KMS-11 (cell line): ENCODE measurements around the gene CEP290.
"Not testable (repeated sequence)": the region's sequence is repeated elsewhere in the genome, so short reads cannot be mapped to it uniquely, and the experiment has no call there.

Experiments used
- H2AFZ ChIP-seq: fragments of 200-600 bp; sonication (generic); 2 replicates; pipeline ENCODE4 v1.6.1; 2016; ENCODE audit warnings: antibody characterized with exemption, mixed run types, low read depth
- H3K27ac ChIP-seq: fragments of 200-600 bp; sonication (generic); 2 replicates; pipeline ENCODE4 v1.6.1; 2016; ENCODE audit warnings: mild to moderate bottlenecking, mixed run types
- H3K27me3 ChIP-seq: fragments of 200-600 bp; sonication (generic); 2 replicates; pipeline ENCODE4 v1.6.1; 2017; ENCODE audit warnings: mild to moderate bottlenecking, low read depth, mixed run types, moderate library complexity; ENCODE audit not compliant: insufficient read depth
- H3K36me3 ChIP-seq: fragments of 200-600 bp; sonication (generic); 2 replicates; pipeline ENCODE4 v1.6.1; 2017; ENCODE audit warnings: mild to moderate bottlenecking, mixed run types; ENCODE audit not compliant: insufficient read depth
- H3K4me1 ChIP-seq: fragments of 200-600 bp; sonication (generic); 2 replicates; pipeline ENCODE4 v1.6.1; 2016; ENCODE audit warnings: mild to moderate bottlenecking, low read depth, mixed run types; ENCODE audit not compliant: poor library complexity, severe bottlenecking
- H3K4me2 ChIP-seq: fragments of 200-600 bp; sonication (generic); 2 replicates; pipeline ENCODE4 v1.7.0; 2016; ENCODE audit warnings: mild to moderate bottlenecking, mixed run types
- H3K4me3 ChIP-seq: fragments of 200-600 bp; sonication (generic); IDR thresholded peaks from 2 replicates; pipeline ENCODE4 v1.6.1; 2017; ENCODE audit warnings: low read depth, low read length, mixed read lengths; ENCODE audit not compliant: insufficient read depth
- H3K79me2 ChIP-seq: fragments of 200-600 bp; sonication (generic); 2 replicates; pipeline ENCODE4 v1.6.1; 2016; ENCODE audit warnings: low read depth, mixed run types; ENCODE audit not compliant: insufficient read depth
- H3K9ac ChIP-seq: fragments of 200-600 bp; sonication (generic); 2 replicates; pipeline ENCODE4 v1.6.1; 2016; ENCODE audit warnings: mild to moderate bottlenecking, mixed run types
- H4K20me1 ChIP-seq: fragments of 200-600 bp; sonication (generic); 2 replicates; pipeline ENCODE4 v1.6.1; 2016; ENCODE audit warnings: mild to moderate bottlenecking, mixed run types; ENCODE audit not compliant: insufficient read depth
- TF ChIP-seq, protein P1 (sequence below): fragments of 200-600 bp; sonication (generic); conservative IDR thresholded peaks from 2 replicates; pipeline ENCODE4 v1.6.1; 2017; ENCODE audit warnings: low read depth, mild to moderate bottlenecking, antibody characterized with exemption, low read length, moderate library complexity, mixed read lengths

The CEP290 gene

DNA sequence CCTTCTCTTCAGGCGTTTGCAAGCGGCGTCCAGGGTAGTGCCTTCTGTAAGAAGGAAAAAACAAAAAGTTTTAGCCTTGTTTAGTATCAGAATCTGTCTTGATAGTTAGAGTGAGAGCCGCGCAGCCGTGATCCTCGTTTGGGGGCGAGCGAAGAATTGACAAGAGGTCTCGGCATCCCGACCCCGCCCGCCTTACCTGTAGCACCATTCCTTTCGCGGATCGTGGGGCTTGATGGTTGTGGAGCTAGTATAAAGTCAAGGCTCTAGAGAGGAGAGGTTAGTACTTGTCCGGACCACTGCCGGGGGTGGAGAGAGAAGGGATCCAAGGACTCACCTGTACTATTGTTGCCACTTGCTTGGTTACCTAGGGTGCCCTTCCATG, 713 bp upstream of the CEP290 start:
- Histone ChIP-seq H3K9ac (peak overlapping the region; percentile 63), H3K4me2 (peak overlapping the region; percentile 86), H3K36me3 (no peaks in the 10 kb centered on the region), H3K4me1 (peaks cover 35% of the 10 kb centered on the region), H2AFZ (peak overlapping the region; percentile 90), H3K79me2 (peaks cover 21% of the 10 kb centered on the region; the same call in 1 of the 2 replicates), H3K4me3 (no peak overlapping the region), H3K27me3 (no peaks in the 10 kb centered on the region), H3K27ac (peak overlapping the region; percentile 59), H4K20me1 (no peaks in the 10 kb centered on the region)
- TF ChIP-seq, protein P1, sequence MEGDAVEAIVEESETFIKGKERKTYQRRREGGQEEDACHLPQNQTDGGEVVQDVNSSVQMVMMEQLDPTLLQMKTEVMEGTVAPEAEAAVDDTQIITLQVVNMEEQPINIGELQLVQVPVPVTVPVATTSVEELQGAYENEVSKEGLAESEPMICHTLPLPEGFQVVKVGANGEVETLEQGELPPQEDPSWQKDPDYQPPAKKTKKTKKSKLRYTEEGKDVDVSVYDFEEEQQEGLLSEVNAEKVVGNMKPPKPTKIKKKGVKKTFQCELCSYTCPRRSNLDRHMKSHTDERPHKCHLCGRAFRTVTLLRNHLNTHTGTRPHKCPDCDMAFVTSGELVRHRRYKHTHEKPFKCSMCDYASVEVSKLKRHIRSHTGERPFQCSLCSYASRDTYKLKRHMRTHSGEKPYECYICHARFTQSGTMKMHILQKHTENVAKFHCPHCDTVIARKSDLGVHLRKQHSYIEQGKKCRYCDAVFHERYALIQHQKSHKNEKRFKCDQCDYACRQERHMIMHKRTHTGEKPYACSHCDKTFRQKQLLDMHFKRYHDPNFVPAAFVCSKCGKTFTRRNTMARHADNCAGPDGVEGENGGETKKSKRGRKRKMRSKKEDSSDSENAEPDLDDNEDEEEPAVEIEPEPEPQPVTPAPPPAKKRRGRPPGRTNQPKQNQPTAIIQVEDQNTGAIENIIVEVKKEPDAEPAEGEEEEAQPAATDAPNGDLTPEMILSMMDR, result no peak

DNA sequence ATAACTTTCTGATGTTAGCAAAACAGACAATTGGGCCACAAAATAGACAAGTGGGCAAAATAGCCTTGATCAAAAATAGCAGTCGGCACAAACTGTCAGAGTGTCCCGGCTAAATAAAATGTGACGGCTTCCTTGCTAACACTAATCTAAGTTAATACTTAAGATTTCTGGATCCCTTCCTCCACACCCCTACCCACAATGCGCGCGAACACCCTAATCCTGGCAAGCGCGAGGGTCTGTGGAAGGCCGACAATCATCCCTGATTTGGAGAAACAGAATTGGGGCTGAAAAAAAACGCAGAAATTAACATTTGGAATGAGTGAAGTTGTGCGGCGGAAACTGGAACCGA, 489 bp downstream of the CEP290 start:
- Histone ChIP-seq H3K36me3 (no peaks in the 10 kb centered on the region), H3K4me3 (no peak overlapping the region), H3K4me2 (peak overlapping the region; percentile 90), H3K9ac (peak overlapping the region; percentile 63), H3K27me3 (no peaks in the 10 kb centered on the region), H3K79me2 (peaks cover 21% of the 10 kb centered on the region; the same call in 1 of the 2 replicates), H3K27ac (peak overlapping the region; percentile 64), H3K4me1 (peaks cover 28% of the 10 kb centered on the region), H4K20me1 (no peaks in the 10 kb centered on the region), H2AFZ (peak overlapping the region; percentile 64)
- TF ChIP-seq, protein P1, result no peak

DNA sequence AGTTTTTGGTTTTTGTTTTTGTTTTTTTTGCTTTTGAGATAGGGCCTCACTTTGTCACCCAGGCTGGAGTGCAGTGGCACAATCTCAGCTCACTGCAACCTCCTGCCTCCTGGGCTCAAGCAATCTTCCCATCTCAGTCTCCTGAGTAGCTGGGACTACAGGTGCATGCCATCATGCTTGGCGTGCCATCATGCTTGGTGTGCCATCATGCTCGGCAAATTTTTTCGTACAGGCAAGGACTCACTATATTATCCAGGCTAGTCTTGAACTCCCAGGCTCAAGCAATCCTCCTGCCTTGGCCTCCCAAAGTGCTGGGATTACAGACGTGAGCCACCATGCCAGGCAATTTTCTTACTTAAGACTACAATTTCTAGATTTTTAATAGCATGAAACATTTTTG, 2.2 kb downstream of the CEP290 start:
- Histone ChIP-seq H3K4me1 (peaks cover 23% of the 10 kb centered on the region), H3K79me2 (peaks cover 18% of the 10 kb centered on the region; the same call in 1 of the 2 replicates)
- H2AFZ ChIP-seq, H3K9ac ChIP-seq, H3K36me3 ChIP-seq, H3K4me2 ChIP-seq, H3K4me3 ChIP-seq, H3K27me3 ChIP-seq, H3K27ac ChIP-seq, H4K20me1 ChIP-seq: not testable (repeated sequence)

DNA sequence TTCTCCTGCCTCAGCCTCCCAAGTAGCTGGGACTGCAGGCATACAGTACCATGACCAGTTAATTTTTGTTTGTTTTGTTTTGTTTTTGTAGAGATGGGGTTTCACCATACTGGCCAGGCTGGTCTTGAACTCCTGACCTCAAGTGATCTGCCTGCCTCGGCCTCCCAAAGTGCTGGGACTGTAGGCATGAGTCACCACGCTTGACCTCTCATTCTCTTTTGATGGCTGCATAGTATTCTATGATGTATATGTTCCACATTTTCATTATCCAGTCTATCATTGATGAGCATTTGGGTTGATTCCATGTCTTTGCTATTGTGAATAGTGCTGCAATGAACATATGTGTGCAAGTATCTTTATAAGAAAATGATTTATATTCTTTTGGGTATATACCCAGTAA, 8.7 kb downstream of the CEP290 start:
- H4K20me1 ChIP-seq, H3K4me2 ChIP-seq, H3K9ac ChIP-seq, H3K4me3 ChIP-seq, H3K27ac ChIP-seq, H3K79me2 ChIP-seq, H2AFZ ChIP-seq, H3K27me3 ChIP-seq, H3K36me3 ChIP-seq: not testable (repeated sequence)
- peaks cover 13% of the 10 kb centered on the region for H3K4me1 ChIP-seq

DNA sequence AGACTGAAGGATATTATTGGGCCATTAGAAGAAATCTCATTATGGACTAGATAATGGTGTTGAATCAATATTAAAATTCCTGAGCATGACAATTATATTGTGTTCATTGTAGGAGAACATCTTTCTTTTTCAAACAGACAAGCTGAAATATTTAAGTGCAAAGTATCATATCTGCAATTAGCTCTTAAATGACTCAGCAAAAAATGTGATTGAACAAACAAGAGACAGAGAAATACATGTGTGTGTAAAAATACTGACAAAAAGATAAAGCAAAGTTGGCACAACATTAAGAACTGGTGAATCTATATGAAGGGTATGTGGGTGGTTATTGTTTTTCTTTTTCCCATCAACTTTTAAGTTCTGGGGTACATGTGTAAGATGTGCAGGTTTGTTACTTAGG, 9.5 kb downstream of the CEP290 start:
- no peak overlapping the region for H3K9ac ChIP-seq
- peaks cover 13% of the 10 kb centered on the region for H3K4me1 ChIP-seq
- H3K27ac ChIP-seq, result no peak overlapping the region
- H3K27me3 ChIP-seq, result no peaks in the 10 kb centered on the region
- H3K4me2 ChIP-seq, result no peak overlapping the region
- no peaks in the 10 kb centered on the region for H3K79me2 ChIP-seq
- no peaks in the 10 kb centered on the region; the same call in 1 of the 2 replicates for H3K36me3 ChIP-seq
- H4K20me1 ChIP-seq, result no peaks in the 10 kb centered on the region
- no peak overlapping the region for H3K4me3 ChIP-seq
- TF ChIP-seq, protein P1, result no peak
- no peak overlapping the region for H2AFZ ChIP-seq
